Uterus (tissue), 2 donors: Measurements from ENCODE around the gene SLC35F5.

Source experiments
- CTCF ChIP-seq, 4 experiments: fragments of 200-600 bp in 2 of 4; fragments of 450-650 bp in 2 of 4; sonication (generic) in 2 of 4; IDR thresholded peaks; one replicate each; pipeline ENCODE4 v1.5.1; 2016 to 2019; ENCODE audit warnings: antibody characterized with exemption in 4 of 4, mild to moderate bottlenecking in 2 of 4, moderate library complexity in 1 of 4
- POLR2A ChIP-seq, 2 donors: fragments of 450-650 bp; IDR thresholded peaks; one replicate each; pipeline ENCODE4 v1.6.1; 2016; ENCODE audit warnings: antibody characterized with exemption in 2 of 2, mild to moderate bottlenecking in 1 of 2, moderate library complexity in 1 of 2

- no peak for TF ChIP-seq POLR2A (IDR thresholded peaks at IDR 0.05)
- TF ChIP-seq CTCF (IDR thresholded peaks at IDR 0.05) = no peak
Observed at GRCh38 chr2:113776949-113777348, 20.5 kb upstream of the SLC35F5 start.
